ENCODE data around the gene NUP43. TPM values are rescaled to one million over a fixed set of nuclear protein-coding genes. Genes with fewer than 3 reads are reported as not detected.
"Not testable (repeated sequence)": the region's sequence is repeated elsewhere in the genome, so short reads cannot be mapped to it uniquely, and the experiment has no call there.

Gene NUP43
- total RNA-seq, 2 donors from 2014 or later: 54.6 to 84.8 TPM

DNA sequence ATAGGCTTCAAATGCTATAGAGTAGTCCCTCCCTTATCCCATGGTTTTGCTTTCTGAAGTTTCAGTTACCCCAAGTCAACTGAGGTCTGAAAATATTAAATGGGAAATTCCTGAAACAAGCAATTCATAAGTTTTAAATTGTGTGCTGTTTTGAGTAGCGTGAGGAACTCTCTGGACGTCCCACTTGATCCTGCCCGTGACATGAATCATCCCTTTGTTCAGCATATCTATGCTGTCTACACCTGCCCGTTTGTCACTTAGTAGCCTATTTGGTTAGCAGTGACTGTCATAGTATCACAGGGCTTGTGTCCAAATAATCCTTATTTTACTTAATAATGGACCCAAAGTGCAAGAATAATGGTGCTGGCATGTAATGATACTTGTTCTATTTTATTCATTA, 8.2 kb upstream of the NUP43 start:
- Mint-ChIP-seq H3K9me3 (no peaks in the 10 kb centered on the region), H3K27ac (no peak overlapping the region), H3K36me3 (ENCODE audit: low read depth) (peaks cover 17% of the 10 kb centered on the region), H3K4me3 (no peak overlapping the region), H3K27me3 (no peaks in the 10 kb centered on the region), H3K4me1 (peaks cover 11% of the 10 kb centered on the region)
- no peak for ATAC-seq (replicated peaks)

DNA sequence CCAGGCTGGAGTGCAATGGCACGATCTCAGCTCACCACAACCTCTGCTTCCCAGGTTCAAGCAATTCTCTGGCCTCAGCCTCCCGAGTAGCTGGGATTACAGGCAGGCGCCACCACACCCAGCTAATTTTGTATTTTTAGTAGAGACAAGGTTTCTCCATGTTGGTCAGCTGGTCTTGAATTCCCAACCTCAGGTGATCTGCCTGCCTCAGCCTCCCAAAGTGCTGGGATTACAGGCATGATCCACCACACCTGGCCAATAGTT, 7.0 kb upstream of the NUP43 start:
- H3K9me3 Mint-ChIP-seq; H3K36me3 Mint-ChIP-seq (ENCODE audit: low read depth); H3K4me3 Mint-ChIP-seq; H3K27me3 Mint-ChIP-seq; ATAC-seq (replicated peaks); H3K27ac Mint-ChIP-seq: not testable (repeated sequence)
- H3K4me1 Mint-ChIP-seq: peaks cover 11% of the 10 kb centered on the region

DNA sequence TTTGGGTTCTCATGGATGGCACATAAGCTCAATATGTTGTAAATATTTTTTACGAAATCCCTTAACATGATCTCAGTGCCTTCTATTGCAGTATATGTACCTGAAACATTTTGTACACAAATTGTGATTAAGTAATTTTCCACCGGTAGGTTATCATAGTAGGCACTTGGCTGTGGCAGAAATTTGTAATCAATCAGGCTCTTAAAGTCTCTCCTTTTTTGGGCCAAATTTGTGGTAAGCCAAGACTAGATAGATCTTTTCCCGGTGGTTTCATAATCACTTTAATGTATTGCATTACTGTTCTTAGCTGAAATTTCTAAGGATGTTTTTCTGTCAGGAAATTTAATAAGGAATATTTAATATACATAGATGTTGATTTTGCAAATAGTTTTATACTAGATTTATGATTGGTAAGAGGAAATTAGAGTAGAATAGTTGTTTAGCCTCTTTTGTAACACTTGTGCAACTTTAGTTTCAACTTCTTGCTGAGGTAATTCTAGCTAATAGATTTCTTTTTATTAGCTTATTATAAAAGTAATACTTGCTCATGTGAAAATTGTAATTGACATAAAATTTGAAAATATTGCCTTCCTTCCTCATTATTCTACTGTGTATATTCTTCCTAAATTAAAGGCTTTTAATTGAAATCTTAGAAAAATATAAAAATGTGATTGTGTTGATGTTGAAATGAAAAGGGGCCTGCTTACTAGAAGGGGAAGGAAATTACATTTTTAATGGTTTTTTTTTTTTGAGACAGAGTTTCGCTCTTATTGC, 6.5 kb upstream of the NUP43 start:
- Mint-ChIP-seq H3K4me1 (peaks cover 11% of the 10 kb centered on the region), H3K36me3 (ENCODE audit: low read depth) (peaks cover 8% of the 10 kb centered on the region), H3K9me3 (no peaks in the 10 kb centered on the region), H3K27ac (no peak overlapping the region), H3K4me3 (no peak overlapping the region), H3K27me3 (no peaks in the 10 kb centered on the region)
- no peak for ATAC-seq (replicated peaks)

DNA sequence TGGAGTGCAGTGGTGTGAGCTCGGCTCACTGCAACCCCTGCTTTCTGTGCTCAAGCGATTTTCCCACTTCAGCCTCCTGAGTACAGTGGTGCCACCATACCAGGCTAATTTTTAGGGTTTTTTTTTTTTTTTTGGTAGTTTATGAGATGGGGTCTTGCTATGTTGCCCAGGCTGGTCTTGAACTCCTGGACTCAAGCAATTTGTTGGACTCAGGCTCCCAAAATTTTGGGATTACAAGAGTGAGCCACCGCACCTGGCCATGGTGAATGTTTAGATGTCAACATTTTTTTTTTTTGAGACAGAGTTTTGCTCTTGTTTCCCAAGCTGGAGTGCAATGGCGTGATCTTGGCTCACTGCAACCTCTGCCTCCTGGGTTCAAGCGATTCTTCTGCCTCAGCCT, 5.6 kb upstream of the NUP43 start:
- not testable (repeated sequence) for H3K9me3 Mint-ChIP-seq; H3K27ac Mint-ChIP-seq; H3K27me3 Mint-ChIP-seq; H3K36me3 Mint-ChIP-seq (ENCODE audit: low read depth); ATAC-seq (replicated peaks); H3K4me3 Mint-ChIP-seq
- H3K4me1 Mint-ChIP-seq: peaks cover 16% of the 10 kb centered on the region

DNA sequence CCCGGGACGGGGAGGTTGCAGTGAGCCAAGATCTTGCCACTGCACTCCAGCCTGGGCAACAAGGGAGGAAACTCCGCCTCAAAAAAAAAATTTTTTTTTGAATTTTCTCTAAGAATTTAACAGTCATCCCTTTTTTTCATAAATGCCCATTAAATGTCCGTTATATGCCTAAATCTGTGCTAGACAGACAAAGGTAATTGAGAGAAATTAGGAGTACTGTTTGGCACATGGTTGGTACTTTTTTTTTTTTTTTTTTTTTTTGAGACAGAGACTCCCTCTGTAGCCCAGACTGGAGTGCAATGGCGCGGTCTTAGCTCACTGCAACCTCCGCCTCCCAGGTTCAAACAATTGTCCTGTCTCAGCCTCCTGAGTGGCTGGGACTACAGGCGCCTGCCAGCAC, 4.9 kb upstream of the NUP43 start:
- no peak for ATAC-seq (replicated peaks)
- H3K27me3 Mint-ChIP-seq: no peaks in the 10 kb centered on the region
- H3K36me3 Mint-ChIP-seq (ENCODE audit: low read depth): peaks cover 14% of the 10 kb centered on the region
- peak overlapping the region; percentile 92 for H3K4me3 Mint-ChIP-seq
- H3K9me3 Mint-ChIP-seq: no peaks in the 10 kb centered on the region
- H3K4me1 Mint-ChIP-seq: peaks cover 21% of the 10 kb centered on the region
- no peak overlapping the region for H3K27ac Mint-ChIP-seq

DNA sequence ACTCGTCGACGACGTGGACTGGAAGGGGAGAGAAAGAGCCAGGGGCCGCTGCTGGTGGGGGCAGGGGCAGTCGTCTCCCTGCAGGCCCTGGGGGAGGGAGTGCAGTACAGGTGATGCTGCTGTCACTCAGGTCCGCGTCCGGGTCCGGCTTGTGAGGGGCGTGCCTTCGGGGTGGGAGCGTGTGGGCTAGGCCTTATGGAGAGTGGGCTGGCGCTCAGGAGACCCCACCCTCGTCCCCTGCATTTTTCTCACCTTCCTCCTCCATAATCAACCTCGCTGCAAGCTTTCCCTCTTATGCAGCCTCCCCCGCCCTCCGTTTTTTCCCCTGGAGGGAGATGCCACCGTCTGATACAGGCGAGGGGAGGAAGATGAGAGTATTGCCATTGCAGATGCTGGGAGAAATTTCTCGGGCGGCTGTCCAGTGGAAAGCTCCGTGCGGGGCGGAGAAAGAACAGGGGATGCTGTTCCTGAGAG, 3.8 kb upstream of the NUP43 start:
- Mint-ChIP-seq H3K4me1 (peaks cover 15% of the 10 kb centered on the region), H3K27me3 (no peaks in the 10 kb centered on the region), H3K27ac (peak overlapping the region; percentile 81), H3K9me3 (no peaks in the 10 kb centered on the region), H3K36me3 (ENCODE audit: low read depth) (peaks cover 14% of the 10 kb centered on the region), H3K4me3 (peak overlapping the region; percentile 92)
- ATAC-seq (replicated peaks): peak; percentile 25

DNA sequence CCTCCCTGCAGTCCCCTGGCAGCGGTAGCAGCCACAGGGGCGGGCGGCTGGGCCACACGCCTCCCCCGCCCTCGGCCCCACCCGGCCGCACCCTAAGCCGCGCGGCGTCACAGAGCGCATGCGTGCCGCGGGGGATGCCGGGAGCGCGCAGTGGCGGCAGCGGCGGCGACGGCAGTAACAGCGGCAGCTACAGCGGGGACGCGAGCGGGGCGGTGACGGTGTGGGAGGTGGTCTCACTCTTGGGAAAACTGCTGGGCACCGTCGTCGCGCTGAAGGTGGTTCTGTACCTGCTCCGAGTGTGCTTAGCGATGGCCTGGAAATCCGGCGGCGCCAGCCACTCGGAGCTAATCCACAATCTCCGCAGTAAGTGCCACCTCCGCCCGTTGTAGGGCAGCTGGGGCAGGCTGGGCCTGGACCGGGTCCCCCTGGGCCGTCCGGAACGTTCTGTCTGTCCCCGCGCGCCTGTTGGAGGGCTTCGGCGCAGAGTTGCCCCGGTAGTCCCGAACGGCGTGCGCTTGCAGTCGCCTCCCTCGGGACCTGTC, 3.3 kb upstream of the NUP43 start, which contains the start of gene PCMT1:
Gene PCMT1 (plus strand): TSS at position 148 of the 542 bp plus-strand sequence. CDS start 161 bp downstream, at position 309.
- Mint-ChIP-seq H3K4me1 (peaks cover 15% of the 10 kb centered on the region), H3K27me3 (no peaks in the 10 kb centered on the region), H3K36me3 (ENCODE audit: low read depth) (peaks cover 14% of the 10 kb centered on the region), H3K9me3 (no peaks in the 10 kb centered on the region), H3K27ac (peak within 1 kb of the TSS; percentile 81), H3K4me3 (peak within 1 kb of the TSS; percentile 92)
- ATAC-seq (replicated peaks): peak; percentile 91

DNA sequence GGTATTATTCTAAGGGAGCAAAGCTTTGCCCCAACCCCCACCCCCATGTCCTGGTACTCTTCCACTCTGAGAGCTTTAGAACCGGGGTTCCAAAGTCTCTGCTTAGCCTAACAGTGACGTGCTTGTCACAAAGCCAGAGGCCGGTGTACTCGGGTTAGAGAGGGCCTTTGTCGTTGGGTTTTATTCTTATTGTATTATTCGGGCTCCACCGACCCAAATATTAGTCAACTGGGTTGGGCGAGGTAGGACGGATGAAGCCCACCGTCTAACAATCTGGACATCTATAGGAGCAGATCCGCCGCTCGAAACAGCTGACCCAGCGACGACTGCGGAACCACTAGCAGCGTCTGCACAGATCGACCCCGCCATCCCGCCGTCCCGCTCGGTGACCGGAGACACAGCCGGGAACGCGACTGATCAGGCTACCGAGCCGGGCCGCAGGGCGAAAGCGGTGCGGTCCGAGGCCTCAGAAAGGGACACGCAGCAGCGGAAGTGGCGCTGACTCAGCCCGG, 2.8 kb upstream of the NUP43 start:
- not testable (repeated sequence) for H3K9me3 Mint-ChIP-seq, H3K27me3 Mint-ChIP-seq
- Mint-ChIP-seq H3K27ac (peak overlapping the region; percentile 30), H3K4me3 (peak overlapping the region; percentile 92), H3K4me1 (peaks cover 15% of the 10 kb centered on the region), H3K36me3 (ENCODE audit: low read depth) (peaks cover 18% of the 10 kb centered on the region)
- peak; percentile 11 for ATAC-seq (replicated peaks)

DNA sequence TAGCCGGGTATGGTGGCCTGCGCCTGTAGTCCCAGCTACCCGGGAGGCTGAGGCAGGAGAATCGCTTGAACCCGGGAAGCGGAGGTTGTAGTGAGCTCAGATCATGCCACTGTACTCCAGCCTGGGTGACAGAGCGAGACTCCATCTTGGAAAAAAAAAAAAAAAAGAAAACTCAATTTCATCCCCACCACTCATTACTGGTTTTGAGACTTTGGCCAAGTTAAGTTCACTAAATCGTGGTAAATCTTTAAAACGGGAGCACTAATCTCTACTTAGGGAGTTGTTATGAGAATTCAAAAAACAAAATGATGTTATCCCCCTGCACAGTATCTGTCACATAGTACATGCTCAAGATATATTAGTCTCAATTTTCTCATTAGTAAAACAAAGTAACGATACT, 1.1 kb downstream of the NUP43 start:
- H3K27me3 Mint-ChIP-seq; ATAC-seq (replicated peaks); H3K9me3 Mint-ChIP-seq; H3K4me1 Mint-ChIP-seq: not testable (repeated sequence)
- H3K4me3 Mint-ChIP-seq: peak overlapping the region; percentile 92
- H3K27ac Mint-ChIP-seq: peak overlapping the region; percentile 89
- H3K36me3 Mint-ChIP-seq (ENCODE audit: low read depth): peaks cover 57% of the 10 kb centered on the region

DNA sequence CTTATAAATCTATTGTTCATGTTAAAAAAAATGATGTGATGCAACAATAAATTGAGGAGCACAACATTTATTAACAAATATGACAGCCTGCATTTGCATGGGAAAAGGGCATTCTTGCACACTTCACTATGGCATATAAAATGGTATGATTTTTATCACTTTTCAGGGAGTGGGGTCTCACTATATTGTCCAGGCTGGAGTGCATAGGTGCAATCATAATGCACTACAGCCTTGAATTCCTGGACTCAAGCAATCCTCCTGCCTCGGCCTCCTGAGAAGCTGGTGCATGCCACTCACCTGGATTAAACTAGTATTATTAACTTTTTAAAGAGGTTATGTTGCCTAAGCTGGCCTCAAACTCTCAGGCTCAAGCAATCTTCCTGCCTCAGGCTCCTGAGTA, 11.4 kb downstream of the NUP43 start:
- no peaks in the 10 kb centered on the region for H3K27me3 Mint-ChIP-seq
- no peak for ATAC-seq (replicated peaks)
- peaks cover 86% of the 10 kb centered on the region for H3K36me3 Mint-ChIP-seq (ENCODE audit: low read depth)
- no peaks in the 10 kb centered on the region for H3K9me3 Mint-ChIP-seq
- H3K4me1 Mint-ChIP-seq: no peaks in the 10 kb centered on the region
- no peak overlapping the region for H3K27ac Mint-ChIP-seq
- H3K4me3 Mint-ChIP-seq: no peak overlapping the region

DNA sequence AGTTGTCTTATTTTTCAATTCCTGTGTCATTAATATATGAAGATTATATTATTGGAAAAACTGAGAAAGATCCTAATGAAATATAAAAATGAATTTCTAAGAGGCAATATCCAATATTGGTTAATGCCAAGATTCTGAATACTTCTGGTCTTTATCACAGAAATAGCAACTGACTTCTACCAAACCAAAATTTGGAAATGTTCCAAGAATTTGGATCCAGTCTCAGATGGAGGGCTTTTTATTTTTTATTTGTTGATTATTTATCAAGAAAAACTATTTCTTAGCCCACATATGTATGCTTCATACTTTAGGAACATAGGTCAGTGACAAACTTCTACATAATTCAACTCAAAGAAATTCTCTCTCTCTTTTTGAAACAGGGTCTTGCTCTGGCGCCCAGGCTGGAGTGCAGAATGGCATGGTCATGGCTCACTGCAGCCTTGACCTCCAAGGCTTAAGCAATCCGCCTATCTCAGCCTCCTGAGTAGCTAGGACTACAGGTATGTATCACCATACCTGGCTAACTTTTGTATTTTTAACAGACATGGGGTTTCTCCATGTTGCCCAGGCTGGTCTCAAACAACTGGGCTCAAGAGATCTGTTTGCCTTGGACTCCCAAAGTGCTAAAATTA, 13.1 kb downstream of the NUP43 start:
- Mint-ChIP-seq H3K27ac (no peak overlapping the region), H3K4me1 (no peaks in the 10 kb centered on the region), H3K27me3 (no peaks in the 10 kb centered on the region), H3K4me3 (no peak overlapping the region), H3K36me3 (ENCODE audit: low read depth) (peaks cover 86% of the 10 kb centered on the region), H3K9me3 (no peaks in the 10 kb centered on the region)
- no peak for ATAC-seq (replicated peaks)

DNA sequence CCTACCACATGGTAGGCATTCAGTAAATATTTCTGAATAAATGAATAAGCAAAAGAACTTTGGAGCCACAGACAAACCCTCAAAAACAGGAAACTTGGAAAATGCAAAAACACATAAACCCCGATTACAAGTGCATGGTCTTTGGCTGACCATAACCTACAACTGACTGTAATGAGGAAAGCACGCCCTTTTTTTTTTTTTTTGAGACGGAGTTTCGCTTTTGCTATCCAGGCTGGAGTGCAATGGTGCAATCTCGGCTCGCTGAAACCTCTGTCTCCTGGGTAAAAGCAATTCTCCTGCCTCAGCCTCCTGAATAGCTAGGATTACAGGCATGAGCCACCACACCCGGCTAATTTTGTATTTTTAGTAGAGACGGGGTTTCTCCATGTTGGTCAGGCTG, 16.5 kb downstream of the NUP43 start:
- Mint-ChIP-seq H3K9me3 (no peaks in the 10 kb centered on the region), H3K36me3 (ENCODE audit: low read depth) (peaks cover 99% of the 10 kb centered on the region), H3K4me3 (no peak overlapping the region), H3K4me1 (no peaks in the 10 kb centered on the region), H3K27me3 (no peaks in the 10 kb centered on the region), H3K27ac (no peak overlapping the region)
- ATAC-seq (replicated peaks): no peak

DNA sequence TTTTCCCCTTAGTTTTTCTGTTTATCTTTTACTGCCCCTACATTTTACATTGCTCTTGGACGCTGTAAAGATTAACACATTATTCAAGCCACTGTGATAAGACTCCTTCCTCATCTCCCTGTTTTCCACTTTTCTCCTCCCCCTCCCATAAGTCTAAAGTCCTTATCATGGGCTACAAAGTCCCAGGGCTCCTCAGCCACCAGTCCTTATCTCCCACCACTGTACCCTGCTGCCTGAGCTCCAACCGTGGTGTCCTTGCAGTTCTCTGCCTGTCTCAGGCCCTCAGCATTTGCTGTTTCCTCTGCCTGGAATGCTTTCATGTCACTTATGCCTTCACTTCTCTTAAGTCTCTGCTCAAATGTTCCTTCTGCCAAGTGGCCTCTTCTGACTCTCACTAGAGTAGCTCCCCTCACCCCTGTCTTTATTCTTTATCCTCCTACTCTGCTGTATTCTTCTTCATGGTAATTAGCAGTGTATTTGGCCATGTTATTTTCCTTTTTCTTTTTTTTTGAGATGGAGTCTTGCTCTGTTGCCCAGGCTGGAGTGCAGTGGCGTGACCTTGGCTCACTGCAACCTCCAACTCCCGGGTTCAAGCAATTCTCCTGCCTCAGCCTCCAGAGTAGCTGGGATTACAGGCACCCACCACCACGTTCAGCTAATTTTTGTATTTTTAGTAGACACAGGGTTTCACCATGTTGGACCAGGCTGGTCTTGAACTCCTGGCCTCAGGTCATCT, 17.7 kb downstream of the NUP43 start:
- no peak for ATAC-seq (replicated peaks)
- H3K27me3 Mint-ChIP-seq: no peaks in the 10 kb centered on the region
- H3K36me3 Mint-ChIP-seq (ENCODE audit: low read depth): peaks cover 99% of the 10 kb centered on the region
- no peak overlapping the region for H3K4me3 Mint-ChIP-seq
- H3K27ac Mint-ChIP-seq: peak overlapping the region; percentile 48
- no peaks in the 10 kb centered on the region for H3K9me3 Mint-ChIP-seq
- peaks cover 4% of the 10 kb centered on the region for H3K4me1 Mint-ChIP-seq

DNA sequence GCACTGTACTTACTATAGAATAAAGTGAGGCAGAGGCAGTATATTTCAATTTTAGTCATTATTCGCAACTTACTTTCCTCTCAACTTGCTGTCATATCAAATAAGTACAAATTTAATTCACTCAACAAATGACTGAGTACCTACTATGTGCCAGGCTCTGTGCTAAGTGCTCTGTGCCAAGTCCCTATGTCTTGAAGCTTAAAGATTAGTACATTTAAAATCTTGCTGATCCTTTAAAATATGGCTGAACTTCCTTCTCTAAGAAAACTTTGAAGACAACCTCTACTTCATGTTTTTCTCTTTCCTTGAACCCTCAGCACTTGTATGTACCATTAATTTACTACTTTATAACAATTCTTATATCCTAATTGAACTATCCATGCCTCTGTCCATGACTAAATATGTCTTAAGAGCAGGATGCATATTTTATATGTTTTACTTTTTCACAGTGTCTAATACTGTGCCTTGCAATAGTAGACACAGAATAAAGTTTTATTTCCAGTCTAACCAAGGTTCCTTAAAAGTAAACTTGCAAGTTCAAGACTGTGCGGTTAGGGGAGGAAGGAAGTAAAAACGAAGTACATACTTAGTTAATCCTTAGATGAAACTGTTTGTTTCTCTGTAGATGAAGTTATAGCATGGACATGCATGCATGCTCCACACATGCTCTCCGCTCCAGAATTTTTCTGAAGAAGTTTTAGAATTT, 18.4 kb downstream of the NUP43 start:
- H3K27me3 Mint-ChIP-seq: no peaks in the 10 kb centered on the region
- no peak for ATAC-seq (replicated peaks)
- H3K4me3 Mint-ChIP-seq: no peak overlapping the region
- peak overlapping the region; percentile 48 for H3K27ac Mint-ChIP-seq
- peaks cover 99% of the 10 kb centered on the region for H3K36me3 Mint-ChIP-seq (ENCODE audit: low read depth)
- peaks cover 4% of the 10 kb centered on the region for H3K4me1 Mint-ChIP-seq
- no peaks in the 10 kb centered on the region for H3K9me3 Mint-ChIP-seq

All from activated T-helper 17 cell treated with anti-CD3 and anti-CD28 coated beads, Interleukin-2, amount 50 U/mL, for 72 hours (primary cell).